NOMO-1 treated with dmso at 0.1 percent for 144 hours (cell line): ENCODE data around the gene GPR75.
"Not testable (repeated sequence)": the region's sequence is repeated elsewhere in the genome, so short reads cannot be mapped to it uniquely, and the experiment has no call there.

ENCODE experiments used
- DNase-seq: peaks from one replicate; lab custom pipeline; 2025; ENCODE audit not compliant: unreplicated experiment; lab: John Stamatoyannopoulos, UW

GPR75 gene

DNA sequence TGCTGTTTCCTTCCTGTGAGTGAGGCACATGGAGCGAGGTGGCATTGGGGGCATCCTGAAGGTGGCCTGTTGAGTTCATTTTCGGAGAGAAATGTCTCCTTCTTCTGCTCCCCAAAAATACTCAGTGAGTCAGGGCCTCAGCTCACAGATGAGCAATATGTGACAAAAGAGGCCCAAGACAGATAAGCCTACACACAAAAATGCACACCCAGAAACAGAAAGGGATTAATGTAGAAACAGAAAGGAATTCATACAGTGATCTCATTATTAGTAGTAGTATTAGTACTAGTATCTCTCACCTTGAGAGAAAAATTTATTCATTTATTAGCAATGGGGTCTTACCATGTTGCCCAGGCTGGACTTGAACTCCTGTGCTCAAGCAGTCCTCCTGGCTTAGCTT, 5.1 kb downstream of the GPR75 start:
- DNase-seq: no peak

DNA sequence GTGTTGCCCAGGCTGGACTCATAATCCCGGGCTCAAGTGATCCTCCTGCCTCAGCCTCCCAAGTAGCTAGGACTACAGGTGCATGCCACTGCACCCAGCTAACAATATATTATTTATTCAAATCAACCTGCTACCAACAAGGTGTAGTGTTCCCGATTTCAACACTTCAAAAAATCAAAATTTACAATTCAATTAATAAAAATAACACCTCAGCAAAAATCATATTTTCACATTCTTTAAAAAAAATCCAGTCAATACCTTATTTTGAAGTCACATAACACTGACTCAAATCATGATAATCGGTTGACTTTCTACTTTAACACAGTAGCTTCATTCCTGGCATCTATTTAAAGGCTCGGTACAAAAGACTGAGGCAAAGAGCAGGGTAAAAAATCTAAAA, 7.2 kb downstream of the GPR75 start:
- no peak for DNase-seq

DNA sequence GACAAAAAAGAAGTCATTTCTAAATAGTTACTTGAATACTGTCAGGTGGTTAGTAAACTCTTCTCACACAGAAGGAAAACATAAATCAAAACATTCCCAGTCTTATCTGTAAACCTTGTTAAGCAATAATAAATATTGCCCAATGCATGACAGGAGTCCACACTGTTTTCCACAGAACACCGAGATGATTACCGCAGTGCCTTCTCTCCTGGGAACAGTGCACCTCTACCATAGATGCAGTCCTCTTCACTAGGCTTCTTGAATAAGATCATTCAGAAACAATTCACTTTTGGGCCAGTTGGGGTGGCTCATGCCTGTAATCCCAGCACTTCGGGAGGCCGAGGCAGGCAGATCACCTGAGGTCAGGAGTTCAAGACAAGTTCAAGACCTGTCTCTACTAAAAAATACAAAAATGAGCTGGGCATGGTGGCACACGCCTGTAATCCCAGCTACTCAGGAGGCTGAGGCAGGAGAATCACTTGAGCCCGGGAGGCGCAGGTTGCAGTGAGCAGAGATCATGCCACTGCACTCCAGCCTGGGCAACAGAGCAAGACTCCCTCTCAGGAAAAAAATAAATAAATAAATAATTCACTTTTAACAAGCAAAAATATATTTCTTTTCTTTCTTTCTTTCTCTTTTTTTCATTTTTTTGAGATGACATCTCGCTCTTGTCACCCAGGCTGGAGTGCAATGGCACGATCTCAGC, 8.6 kb downstream of the GPR75 start:
- not testable (repeated sequence) for DNase-seq

DNA sequence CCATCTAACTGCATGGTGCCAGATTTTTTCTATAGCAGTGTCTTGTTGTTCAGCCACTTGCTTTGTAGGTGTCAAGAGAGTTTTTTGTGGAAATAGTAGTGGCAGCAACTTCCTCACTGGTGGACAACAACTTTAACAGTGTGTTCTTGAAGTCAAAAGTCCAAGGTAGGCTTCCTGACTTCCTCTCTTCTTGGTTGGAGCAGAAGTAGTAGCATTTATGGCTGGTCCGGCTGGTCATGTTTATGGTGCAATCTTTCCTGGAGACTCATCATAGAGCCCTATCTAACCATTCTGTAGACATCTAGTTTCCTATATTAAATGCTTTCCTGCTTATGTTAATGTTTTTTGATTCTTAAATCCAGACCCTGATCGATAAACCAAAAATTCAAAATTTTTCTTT, 11.7 kb downstream of the GPR75 start:
- peak; percentile 12 for DNase-seq

DNA sequence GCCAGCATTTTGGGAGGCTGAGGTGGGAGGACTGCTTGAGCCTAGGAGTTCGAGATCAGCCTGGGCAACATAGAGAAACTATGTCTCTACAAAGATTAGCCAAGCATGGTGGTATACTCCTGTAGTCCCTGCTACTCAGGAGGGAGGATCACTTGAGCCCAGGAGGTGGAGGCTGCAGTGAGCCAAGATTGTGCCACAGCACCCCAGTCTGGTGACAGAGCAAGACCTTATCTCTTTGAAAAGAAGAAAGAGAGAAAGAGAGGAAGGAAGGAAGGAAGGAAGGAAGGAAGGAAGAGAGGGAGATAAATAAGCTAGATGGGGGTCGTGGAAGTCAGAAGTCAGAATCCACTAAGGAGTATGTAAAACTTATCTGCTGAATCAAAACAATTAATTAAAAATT, 16.2 kb downstream of the GPR75 start:
- DNase-seq: no peak

DNA sequence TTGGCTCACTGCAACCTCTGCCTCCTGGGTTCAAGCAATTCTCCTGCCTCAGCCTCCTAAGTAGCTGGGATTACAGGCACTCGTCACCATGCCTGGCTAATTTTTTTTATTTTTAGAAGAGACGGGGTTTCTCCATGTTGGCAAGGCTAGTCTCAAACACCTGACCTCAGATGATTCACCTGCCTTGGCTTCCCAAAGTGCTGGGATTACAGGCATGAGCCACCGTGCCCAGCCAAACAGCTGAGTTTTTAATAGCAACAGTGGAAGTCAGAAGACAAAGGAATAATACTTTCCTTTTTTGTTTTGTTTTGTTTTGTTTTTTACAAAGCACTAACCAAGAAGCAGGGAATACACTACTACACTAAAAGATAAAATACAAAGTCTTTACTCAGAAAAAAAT, 16.9 kb downstream of the GPR75 start:
- no peak for DNase-seq

DNA sequence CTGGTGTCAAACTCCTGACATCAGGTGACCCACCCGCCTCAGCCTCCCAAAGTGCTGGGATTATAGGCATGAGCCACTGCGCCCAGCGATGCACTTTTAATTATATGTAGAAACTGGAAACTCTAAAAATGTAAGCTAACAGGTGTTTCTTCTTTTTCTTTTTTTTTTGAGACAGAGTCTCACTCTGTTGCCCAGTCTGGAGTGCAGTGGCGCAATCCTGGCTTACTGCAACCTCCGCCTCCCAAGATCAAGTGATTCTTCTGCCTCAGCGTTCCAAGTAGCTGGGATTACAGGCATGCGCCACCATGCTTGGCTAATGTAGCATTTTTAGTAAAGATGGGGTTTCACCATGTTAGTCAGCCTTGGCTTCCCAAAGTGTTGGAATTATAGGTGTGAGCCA, 18.1 kb downstream of the GPR75 start:
- not testable (repeated sequence) for DNase-seq

DNA sequence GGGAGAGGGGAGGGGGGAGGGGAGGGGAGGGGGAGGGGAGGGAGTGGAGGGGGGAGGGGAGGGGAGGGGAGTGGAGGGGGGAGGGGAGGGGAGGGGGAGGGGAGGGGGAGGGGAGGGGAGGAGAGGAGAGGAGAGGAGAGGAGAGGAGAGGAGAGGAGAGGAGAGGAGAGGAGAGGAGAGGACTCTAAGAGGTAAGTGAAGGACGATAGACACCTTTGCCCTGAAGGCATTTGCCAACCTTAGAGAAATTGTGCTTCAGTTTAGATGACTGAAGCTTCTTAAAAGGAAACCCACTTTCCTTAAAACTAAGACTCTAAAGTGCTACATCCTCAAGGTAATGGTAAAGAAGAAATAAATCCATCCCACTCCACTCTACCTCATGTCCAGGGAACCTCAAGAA, 19.2 kb downstream of the GPR75 start:
- DNase-seq: no peak

DNA sequence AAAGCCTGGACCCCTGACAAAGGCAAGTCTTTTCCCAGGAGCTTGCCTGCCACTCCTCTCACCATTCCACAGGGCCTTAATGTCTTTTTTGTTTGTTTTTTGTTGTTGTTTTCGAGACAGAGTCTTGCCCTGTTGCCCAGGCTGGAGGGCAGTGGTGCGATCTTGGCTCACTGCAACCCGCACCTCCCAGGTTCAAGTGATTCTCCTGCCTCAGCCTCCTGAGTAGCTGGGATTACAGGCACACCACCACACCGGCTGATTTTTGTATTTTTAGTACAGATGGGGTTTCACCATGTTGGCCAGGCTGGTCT, 29.8 kb downstream of the GPR75 start:
- not testable (repeated sequence) for DNase-seq

DNA sequence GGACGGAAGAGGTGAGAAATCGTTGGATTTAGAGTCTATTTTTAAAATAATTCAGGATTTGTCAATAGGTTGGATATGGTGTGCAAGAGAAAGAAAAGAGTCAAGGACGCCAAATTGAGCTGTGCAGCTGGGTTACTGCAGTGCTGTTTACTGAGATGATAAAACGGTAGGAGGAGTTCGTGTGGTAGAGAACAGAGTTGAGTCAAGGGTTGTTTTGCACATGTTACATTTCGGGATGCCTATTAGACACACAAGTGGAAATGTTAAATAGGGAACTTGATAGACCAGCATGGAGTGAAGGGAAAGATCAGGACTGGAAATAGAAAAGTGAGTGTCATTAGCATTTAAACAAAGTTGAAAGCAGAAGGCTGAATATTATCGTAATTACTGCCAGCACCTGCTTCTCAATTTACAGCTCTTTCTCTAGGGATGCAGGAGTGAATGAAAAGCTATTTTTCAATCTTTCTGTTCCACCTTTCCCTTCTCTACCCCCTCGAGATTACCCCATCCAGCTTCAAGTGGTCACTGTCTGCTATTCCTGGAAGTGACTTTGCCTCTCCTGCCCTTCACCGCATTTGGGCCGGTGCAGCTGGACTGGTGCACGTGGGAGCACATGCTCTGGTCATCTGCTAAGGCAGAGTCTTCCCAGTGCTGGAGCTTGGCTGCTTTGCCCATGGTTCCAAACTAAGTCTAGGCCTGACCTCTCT, 30.3 kb downstream of the GPR75 start:
- DNase-seq: no peak

DNA sequence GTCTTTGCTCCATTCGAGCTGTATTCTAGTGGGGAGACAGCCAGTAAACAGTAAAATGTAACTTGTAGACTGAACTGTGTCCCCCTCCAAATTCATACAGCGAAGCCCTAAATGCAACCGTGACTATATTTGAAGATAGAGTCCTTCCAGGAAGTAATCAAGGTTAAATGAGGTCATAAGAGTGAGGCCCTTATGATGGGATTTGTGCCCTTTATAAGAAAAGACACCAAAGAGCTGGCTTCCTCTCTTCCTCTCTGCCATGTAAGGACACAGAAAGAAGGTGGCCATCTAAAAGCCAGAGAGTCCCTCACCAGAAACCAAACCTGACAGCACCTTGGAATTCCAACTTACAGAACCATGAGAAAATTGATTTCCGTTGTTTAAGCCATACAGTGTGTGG, 31.4 kb downstream of the GPR75 start:
- DNase-seq: no peak

DNA sequence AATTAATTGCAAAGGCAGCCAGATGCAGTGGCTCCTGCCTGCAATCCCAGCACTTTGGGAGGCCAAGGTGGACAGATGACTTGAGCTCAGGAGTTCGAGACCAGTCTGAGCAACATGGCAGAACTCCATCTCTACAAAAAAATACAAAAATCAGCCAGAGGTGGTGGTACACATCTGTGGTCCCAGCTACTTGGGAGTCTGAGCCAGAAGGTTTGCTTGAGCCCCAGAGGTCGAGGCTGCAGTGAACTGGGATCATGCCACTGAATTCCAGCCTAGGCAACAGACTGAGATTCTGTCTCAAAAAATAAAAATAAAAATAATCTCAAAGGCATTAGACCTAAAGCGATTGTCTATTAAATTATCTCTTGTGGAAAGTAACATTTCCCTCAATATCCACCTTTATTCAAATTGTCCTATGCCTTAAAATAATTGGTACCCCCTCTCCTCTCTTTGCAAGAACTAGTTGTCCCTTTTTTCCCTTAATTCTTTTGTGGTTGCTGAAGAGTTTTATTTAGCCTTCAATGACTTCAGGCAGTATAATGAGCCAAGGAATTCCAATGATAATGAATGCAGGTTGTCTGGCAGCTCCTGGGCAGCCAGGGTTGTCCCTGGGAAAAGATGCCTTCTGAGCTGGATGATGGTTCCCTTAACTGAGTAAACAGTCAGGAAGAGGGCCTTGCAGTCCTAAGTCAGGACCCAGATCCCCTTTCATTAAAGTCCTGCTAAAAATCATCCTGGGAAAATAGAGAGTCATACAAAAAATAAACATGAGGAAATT, 32.2 kb downstream of the GPR75 start:
- DNase-seq: no peak

DNA sequence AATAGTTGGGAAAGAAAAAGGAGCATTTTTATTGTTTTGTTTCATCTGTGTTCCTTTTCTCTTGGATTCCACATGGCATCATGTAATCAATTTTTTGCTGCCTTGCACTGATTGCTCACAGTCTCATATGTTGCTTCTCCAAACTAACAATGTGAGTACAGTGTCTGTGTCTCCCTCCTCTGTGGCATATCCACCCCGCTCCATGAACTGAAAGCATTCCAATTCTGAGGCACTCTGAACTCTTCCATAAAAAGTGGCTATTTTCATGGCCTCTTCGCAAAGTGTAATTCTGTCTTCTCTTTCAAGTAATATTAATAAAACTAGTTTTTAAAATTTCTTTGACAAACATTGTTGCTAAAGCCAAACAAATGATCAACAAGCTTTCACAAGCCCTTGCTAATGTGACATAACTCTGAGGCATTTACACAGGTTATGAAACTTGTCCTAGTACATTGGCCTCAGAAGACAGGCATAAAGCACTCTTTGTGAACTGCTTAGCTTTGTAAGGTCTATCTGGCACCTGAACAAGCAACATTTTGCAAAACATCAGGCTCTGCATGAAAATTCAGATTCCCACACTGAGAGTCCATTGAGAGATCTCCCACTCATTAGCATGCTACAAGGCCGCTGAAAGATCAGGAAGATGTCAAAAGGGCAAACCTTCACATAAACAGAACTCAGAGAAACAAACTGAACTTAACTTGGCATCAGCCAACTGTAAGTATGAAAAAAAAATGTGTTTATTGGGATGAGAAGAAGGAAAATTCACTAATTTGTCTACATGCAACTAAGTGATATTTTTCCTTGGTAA, 33.0 kb downstream of the GPR75 start:
- DNase-seq: no peak

DNA sequence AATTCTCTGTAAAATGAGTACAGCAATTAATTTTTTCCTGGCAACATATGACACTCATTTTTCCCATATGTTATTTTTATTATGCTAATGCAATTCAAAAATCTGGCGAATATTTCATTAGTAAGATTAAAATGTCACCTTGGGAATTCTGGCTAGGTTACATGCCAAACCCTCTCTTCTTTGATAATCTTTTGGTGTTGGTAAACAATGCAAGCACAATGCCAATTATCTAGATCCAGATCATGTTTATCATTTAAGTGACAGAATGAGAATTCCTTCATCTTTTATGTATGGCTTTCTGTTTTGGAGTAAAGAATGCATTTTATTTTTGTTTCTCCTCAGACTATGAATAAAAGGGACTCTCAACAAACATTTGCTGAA, 33.7 kb downstream of the GPR75 start:
- DNase-seq: no peak

DNA sequence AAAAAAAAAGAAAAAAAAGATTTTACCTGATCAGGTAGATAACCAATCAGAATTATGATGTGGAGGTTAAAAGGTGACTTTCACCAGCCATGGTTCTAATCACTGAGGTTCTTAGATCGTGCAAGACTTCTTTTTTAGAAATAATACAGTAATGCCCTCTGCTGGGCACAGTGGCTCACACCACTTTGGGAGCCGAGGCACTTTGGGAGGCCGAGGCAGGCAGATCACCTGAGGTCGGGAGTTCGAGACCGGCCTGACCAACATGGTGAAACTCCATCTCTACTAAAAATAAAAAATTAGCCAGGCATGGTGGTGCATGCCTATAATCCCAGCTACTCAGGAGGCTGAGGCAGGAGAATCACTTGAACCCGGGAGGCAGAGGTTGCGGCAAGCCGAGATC, 36.1 kb downstream of the GPR75 start:
- not testable (repeated sequence) for DNase-seq

DNA sequence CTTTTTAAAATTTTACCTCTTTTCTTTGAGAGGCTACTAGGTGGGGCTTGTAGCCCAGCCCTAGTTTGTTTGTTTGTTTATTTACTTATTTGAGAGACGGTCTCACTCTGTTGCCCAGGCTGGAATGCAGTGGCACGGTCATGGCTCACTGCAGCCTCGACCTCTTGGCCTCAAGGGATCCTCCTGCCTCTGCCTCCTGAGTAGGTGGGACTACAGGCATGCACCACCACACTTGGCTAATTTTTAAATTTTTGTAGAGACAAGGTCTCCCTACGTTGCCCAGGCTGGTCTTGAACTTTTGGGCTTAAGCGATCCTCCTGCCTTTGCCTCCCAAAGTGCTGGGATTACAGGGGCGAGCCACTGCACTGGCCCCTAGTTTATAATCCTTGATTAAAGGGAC, 38.0 kb downstream of the GPR75 start:
- DNase-seq: no peak

DNA sequence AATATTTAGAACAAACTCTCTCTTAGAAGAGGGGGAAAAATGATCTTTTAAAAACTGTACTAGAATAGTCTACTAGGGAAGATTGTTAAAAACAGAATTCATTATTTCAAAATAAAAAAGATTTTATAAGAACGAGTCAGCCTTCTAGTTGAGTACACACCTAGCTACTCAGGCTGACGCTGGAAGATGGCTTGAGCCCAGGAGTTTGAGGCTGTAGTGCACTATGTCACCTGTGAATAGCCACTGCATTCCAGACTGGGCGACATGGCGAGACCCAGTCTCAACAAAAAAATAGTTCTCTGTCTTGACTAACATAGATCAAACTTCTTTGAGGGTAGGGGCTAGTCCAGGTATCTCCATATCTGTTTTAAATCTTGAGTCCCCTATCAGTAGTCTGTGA, 39.1 kb downstream of the GPR75 start:
- DNase-seq: no peak

DNA sequence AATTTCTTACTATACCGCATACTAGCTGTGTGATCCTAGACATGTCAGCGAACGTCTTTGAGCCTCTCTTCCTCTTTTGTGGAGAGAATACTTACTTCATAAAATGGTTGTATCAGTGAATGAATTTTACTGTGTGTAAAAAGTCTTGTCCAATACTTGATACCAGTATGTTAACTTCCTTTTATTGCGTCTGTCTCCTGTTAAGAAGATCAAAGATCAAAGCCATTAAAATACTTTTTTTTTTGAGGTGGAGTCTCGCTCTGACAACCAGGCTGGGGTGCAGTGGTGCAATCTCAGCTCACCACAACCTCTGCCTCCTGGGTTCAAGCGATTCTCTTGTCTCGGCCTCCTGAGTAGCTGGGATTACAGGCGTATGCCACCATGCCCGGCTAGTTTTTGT, 39.7 kb downstream of the GPR75 start:
- no peak for DNase-seq

DNA sequence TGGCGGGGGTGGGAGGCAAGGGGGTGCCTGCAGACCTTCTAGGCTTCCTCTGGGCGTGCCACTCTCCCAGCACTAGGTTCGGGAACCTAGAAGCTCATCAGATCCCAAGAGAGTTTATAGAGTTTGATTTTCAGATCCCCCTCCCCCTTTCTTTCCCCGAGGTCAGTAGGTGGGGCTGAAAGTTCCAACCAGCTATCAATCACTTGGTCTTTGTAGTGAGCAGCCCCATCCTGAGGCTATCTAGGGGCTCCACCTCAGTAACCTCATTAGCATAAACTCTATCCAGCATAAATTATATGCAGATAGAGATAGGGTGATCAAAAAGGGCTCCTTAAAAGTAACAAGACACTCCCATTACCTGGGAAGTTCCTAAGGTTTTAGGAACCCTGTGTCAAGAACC, 40.1 kb downstream of the GPR75 start:
- DNase-seq: no peak

DNA sequence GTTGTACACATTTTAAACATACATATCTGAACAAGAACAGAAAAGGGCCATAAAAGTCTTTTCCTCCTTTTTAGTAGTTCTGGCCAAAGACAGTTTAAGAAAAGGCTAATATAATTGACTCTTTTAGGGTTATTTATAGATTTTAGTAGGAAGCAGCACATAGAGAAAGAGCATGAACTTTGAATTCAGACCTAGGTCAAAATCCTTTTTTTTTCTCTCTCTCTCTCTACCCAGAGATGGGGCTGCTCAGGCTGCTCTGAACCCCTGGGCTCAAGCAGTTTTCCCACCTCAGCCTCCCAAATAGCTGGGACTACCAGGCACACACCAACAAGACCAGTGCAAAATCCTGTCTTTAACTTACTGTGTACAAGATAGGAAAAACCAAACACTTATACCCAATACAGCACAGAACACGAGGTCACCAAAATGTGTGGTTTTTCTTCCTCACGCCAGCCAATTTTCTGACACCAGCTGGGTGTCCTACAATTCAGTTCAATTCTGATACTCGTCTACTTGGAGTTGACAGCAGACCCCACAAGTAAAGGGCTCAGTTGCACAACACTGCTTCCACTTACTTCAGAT, 40.8 kb downstream of the GPR75 start:
- DNase-seq: no peak

DNA sequence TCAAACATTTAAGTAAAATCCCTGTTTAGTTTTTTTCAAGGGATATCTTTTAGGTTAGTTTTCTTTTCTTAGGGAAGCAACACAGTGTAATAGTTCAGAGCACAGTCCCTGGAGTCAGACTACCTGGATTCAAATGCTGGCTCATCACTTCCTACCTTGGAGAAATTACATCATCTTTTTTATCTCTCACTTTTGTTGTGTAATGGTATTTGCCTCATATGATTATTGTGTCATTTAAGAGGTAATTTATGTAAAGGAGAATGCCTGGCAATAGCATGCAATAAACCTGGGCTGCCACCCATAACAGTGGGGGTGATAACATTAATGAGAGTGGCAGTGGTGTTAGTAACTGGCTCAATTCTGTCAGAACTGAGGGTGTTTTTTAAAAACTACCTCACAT, 46.6 kb downstream of the GPR75 start:
- no peak for DNase-seq
